CD4-positive, alpha-beta T cell treated with Interleukin-4 for 4 hours (primary cell): ENCODE results near the gene ETV3.
"Not testable (repeated sequence)": the region's sequence is repeated elsewhere in the genome, so short reads cannot be mapped to it uniquely, and the experiment has no call there.

Source experiments
- DNase-seq: peaks from one replicate; pipeline ENCODE4 v3.0.0-alpha.2; 2020

Gene ETV3

GRCh38 chr1:157111396-157112165 is 26.6 kb downstream of the ETV3 start:
- no peak for DNase-seq

GRCh38 chr1:157110686-157111085 is 27.5 kb downstream of the ETV3 start:
- DNase-seq, result no peak

GRCh38 chr1:157110003-157110402 is 28.2 kb downstream of the ETV3 start:
- DNase-seq, result no peak

- DNase-seq, result no peak
Measured at GRCh38 chr1:157108448-157108847, 29.7 kb downstream of the ETV3 start.

GRCh38 chr1:157107702-157108101 is 30.5 kb downstream of the ETV3 start:
- DNase-seq, result no peak

- no peak for DNase-seq
Measured at GRCh38 chr1:157106813-157107189, 31.4 kb downstream of the ETV3 start.

GRCh38 chr1:157105988-157106812 is 32.0 kb downstream of the ETV3 start:
- DNase-seq, result peak; percentile 15

- DNase-seq, result no peak
Measured at GRCh38 chr1:157105298-157105987, 32.8 kb downstream of the ETV3 start.

GRCh38 chr1:157104598-157105293 is 33.4 kb downstream of the ETV3 start:
- DNase-seq, result no peak

- DNase-seq, result no peak
Measured at GRCh38 chr1:157103268-157103667, 34.9 kb downstream of the ETV3 start.

- no peak for DNase-seq
Measured at GRCh38 chr1:157101149-157101548, 37.0 kb downstream of the ETV3 start.

GRCh38 chr1:157099633-157100009 is 38.6 kb downstream of the ETV3 start, which contains the start of gene ETV3L:
Gene ETV3L, minus strand, starts transcription at chr1:157099808. Its CDS starts 285 bp downstream, at chr1:157099523.
- no peak for DNase-seq

GRCh38 chr1:157098987-157099632 is 39.1 kb downstream of the ETV3 start:
- DNase-seq, result not testable (repeated sequence)

- DNase-seq, result no peak
Measured at GRCh38 chr1:157098519-157098918, 39.7 kb downstream of the ETV3 start.

- no peak for DNase-seq
Measured at GRCh38 chr1:157097692-157098091, 40.5 kb downstream of the ETV3 start.

- no peak for DNase-seq
Measured at GRCh38 chr1:157096881-157097280, 41.3 kb downstream of the ETV3 start.

GRCh38 chr1:157095551-157095950 is 42.6 kb downstream of the ETV3 start:
- DNase-seq, result no peak

GRCh38 chr1:157095091-157095490 is 43.1 kb downstream of the ETV3 start:
- no peak for DNase-seq

- DNase-seq, result no peak
Measured at GRCh38 chr1:157092831-157093230, 45.4 kb downstream of the ETV3 start.

- no peak for DNase-seq
Measured at GRCh38 chr1:157091668-157092273, 46.4 kb downstream of the ETV3 start.

GRCh38 chr1:157091186-157091585 is 47.0 kb downstream of the ETV3 start:
- no peak for DNase-seq

GRCh38 chr1:157090771-157091170 is 47.4 kb downstream of the ETV3 start:
- no peak for DNase-seq
